Glomerular endothelial cell (primary cell): Measurements from ENCODE around the gene TCEA3. TPM values are rescaled to one million over a fixed set of nuclear protein-coding genes. Genes with fewer than 3 reads are reported as not detected.

Experiments used
- DNase-seq: peaks from one replicate; pipeline ENCODE4 v3.0.0-alpha.2; 2011; ENCODE audit warnings: low read depth, low spot score; ENCODE audit errors: extremely low read depth
- total RNA-seq: library from RNA; depleted of rRNA; stranded (reverse); fragments of >200 nt; gene quantifications from 2 replicates; pipeline ENCODE4 v1.2.3, GENCODE V29; 2015

Gene TCEA3
- total RNA-seq, 1 donor from 2014 or later, result 0.70 TPM

GRCh38 chr1:23341931-23342692, 82.4 kb downstream of the TCEA3 start:
- DNase-seq, result no peak

GRCh38 chr1:23339632-23340031, 84.9 kb downstream of the TCEA3 start:
- no peak for DNase-seq

GRCh38 chr1:23337869-23338268, 86.7 kb downstream of the TCEA3 start:
- DNase-seq, result no peak

- no peak for DNase-seq
These were observed 92.8 kb downstream of the TCEA3 start for GRCh38 chr1:23331713-23332112.

Other genes with a start within 250 kb of the TCEA3 start
- 3.4 and 5.8 TPM in 2 replicates for gene HTR1D, start 207.2 kb downstream of the TCEA3 start, total RNA-seq
- 79.4 and 99.3 TPM in 2 replicates for gene HNRNPR, start 80.5 kb downstream of the TCEA3 start, total RNA-seq
- gene ZNF436, start 54.9 kb downstream of the TCEA3 start, total RNA-seq, result 22.9 and 25.6 TPM in 2 replicates
- 9.8 and 10.6 TPM in 2 replicates for gene ASAP3, start 59.4 kb upstream of the TCEA3 start, total RNA-seq
- 0.10 and 0.82 TPM in 2 replicates for gene E2F2, start 106.5 kb upstream of the TCEA3 start, total RNA-seq
- gene ID3, start 134.8 kb upstream of the TCEA3 start, total RNA-seq, result 196 and 399 TPM in 2 replicates